Mesodermal cell (in vitro differentiated cells): ENCODE data around the gene TMEM120B.
A peak's percentile ranks its signal among the peaks of the same experiment; 100 is the strongest.
"Not testable (repeated sequence)": the region's sequence is repeated elsewhere in the genome, so short reads cannot be mapped to it uniquely, and the experiment has no call there.

Source experiments
- H3K27ac ChIP-seq: 2 replicates; pipeline ENCODE4 v1.7.0; 2013; ENCODE audit warnings: mild to moderate bottlenecking, low read depth, low read length, moderate library complexity; ENCODE audit not compliant: severe bottlenecking
- H3K36me3 ChIP-seq: 2 replicates; pipeline ENCODE4 v1.7.1; 2013; ENCODE audit warnings: mild to moderate bottlenecking, low read length, moderate library complexity; ENCODE audit not compliant: control insufficient read depth, insufficient read depth
- H3K4me1 ChIP-seq: one replicate; pipeline ENCODE4 v1.7.1; 2013; ENCODE audit warnings: mild to moderate bottlenecking, low read length; ENCODE audit not compliant: insufficient read depth, control insufficient read depth, poor library complexity, severe bottlenecking
- H3K4me3 ChIP-seq: 2 replicates; pipeline ENCODE4 v1.7.0; 2013; ENCODE audit warnings: low read length, control low read depth, mild to moderate bottlenecking; ENCODE audit not compliant: insufficient read depth, poor library complexity, severe bottlenecking; ENCODE audit errors: extremely low read depth
- H3K9me3 ChIP-seq: 2 replicates; pipeline ENCODE4 v1.7.1; 2013; ENCODE audit warnings: mild to moderate bottlenecking, low read length, moderate library complexity; ENCODE audit not compliant: control insufficient read depth
- WGBS, 2 experiments: methylation state at CpG; one replicate each; pipeline ENCODE4 v1.1.5; 2013; ENCODE audit warnings: missing lambda C conversion rate in 2 of 2; ENCODE audit not compliant: insufficient coverage in 2 of 2; 5-methylcytosine and 5-hydroxymethylcytosine counted together

Gene TMEM120B

DNA sequence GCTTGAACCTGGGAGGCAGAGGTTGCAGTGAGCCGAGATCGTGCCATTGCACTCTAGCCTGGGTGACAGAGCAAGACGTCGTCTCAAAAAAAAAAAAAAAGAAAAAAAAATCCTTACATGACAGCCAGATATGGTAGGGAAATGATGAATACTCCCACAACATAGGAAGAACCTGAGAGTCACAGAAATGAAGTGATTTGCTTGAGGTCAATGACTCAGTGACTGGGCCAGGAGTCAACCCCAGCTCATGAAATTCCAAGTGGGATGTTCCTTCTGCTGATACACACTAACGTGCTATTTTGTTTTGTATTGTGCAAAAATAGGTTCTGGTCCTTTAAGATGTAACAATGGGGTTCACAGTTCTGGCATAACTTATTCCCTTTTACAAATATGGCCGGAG, 71.9 kb downstream of the TMEM120B start:
- Histone ChIP-seq H3K36me3 (peaks cover 14% of the 10 kb centered on the region), H3K4me1 (peaks cover 21% of the 10 kb centered on the region), H3K4me3 (no peak overlapping the region), H3K27ac (no peak overlapping the region), H3K9me3 (no peaks in the 10 kb centered on the region)
- WGBS, 2 experiments = 88% methylated on average over 1 of the region's 6 CpGs; no CpG with 5 or more reads in 1 of the 2 experiments

DNA sequence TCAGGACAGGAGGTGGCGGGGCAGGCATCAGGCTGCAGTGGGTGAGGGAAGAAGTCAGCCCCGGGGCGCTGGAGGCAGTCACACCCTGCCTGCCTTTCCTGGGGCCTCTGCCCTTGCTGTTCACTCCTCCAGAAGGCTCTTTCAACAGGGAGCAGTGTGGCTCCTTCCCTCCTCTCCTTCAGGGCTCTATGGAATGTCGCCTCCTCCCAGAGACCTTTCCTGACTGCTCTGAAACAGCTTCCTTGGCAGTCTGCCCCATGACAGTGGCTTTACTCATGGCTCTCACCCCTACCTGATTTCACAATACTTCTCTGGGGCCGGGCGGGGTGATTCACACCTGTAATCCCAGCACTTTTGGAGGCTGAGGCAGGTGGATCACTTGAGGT, 73.9 kb downstream of the TMEM120B start:
- Histone ChIP-seq H3K9me3 (no peaks in the 10 kb centered on the region), H3K36me3 (no peaks in the 10 kb centered on the region), H3K4me3 (no peak overlapping the region), H3K4me1 (peaks cover 32% of the 10 kb centered on the region), H3K27ac (no peak overlapping the region)
- 80 to 87% methylated on average over 6 of the region's 6 CpGs for WGBS, 2 experiments

DNA sequence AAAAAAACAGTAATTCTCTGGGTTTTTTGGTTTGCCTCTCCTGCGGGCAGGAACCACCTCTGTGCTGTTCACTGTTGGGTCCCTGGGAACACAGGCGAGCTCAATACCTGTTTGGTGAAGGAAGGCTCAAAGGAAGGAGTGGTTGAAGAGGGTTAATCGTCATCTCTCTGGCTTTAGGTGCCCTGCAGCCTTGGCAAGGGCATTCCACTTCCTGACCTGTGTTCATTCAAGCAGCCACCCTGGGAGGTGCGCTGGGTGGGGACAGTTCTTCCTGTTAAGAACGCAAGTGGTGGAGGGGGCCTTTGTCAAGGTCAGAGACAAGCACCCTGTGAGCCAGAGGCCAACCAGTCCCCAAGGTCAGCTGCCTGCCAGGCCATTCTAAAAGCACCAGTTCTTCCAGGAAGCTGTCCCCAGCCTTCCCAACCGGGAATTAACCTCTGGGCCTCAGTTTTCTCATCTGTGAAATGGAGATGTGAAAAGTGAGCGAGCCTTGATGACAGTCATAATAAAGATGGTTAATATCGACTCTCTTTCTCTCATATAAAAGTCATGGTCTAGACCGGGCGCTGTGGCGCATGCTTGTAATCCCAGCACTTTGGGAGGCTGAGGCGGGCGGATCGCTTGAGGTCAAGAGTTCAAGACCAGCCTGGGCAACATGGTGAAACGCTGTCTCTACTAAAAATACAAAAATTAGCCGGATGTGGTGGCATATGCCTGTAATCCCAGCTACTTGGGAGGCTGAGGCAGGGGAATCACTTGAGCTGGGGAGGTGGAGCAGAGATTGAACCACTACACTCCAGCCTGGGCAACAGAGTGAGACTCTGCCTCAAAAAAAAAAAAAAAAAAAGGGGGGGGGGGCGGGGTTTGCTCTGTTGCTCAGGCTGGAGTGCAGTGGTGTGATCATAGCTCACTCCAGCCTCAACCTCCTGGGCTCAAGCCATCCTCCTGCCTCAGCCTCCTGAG, 74.8 kb downstream of the TMEM120B start:
- Histone ChIP-seq H3K36me3 (no peaks in the 10 kb centered on the region), H3K4me1 (peaks cover 28% of the 10 kb centered on the region), H3K9me3 (no peaks in the 10 kb centered on the region), H3K27ac (no peak overlapping the region), H3K4me3 (no peak overlapping the region)
- 92 to 93% methylated on average over 13 to 14 of the region's 17 CpGs for WGBS, 2 experiments

DNA sequence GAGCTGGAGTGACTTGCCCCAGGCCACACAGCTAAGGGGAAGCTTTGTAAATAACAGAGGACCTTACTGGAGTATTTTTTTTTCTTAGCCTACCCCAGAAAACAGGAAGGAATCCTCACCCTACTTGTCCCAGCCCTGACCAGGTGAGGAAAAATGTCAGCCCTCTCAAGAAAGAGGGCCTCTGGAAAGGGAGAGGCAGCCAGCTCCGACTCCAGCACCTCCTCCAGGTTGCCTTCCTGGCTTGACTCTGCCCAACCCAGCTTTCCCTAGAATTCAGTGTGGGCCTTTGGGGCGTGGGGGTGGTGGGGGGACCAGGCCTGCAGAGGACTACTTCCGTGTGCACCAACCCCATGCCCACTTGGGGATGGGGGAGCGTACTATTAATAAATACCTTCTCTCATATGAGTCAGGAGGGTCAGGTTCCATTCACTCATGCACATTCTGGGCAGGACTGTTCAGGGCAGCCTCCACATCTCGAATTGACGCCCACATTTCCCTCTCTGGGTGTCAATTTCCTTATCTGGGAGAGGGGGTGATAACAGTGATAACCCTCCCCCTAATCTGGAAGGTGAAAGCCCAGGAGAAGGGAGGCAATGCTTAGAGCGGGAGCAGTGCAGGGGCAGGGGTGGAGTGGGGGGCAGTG, 75.7 kb downstream of the TMEM120B start:
- WGBS, 2 experiments = 67 to 80% methylated on average over 1 of the region's 7 CpGs
- no peak overlapping the region for H3K4me3 ChIP-seq
- H3K4me1 ChIP-seq = peaks cover 27% of the 10 kb centered on the region
- no peak overlapping the region for H3K27ac ChIP-seq
- no peaks in the 10 kb centered on the region for H3K9me3 ChIP-seq
- no peaks in the 10 kb centered on the region for H3K36me3 ChIP-seq

DNA sequence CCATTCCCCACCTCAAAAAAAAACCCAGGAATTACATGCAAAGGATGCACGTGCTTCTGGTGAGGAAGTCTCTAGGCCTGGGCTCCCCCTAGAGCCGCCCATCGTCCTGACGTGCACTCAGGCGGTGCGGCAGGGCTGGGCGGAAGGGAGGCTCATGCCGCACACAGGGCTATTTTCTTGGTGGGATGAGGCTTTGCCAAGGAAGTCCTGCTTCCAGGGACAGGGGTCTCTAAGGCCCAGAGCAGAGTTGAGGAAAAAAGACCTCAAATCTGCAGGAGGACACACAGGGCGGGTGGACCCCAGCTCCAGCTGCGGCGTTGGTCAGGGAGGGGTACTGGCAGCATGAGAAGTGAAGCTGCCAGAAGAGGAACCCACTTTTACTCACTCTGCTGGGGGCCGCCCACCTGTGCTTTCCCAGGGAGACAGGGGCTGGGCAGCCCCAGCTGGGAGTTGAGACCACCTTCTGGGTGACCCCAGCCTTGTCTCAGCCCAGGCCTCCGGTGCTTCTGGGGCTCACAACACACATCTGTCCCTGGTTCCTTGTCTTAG, 76.8 kb downstream of the TMEM120B start:
- Histone ChIP-seq H3K4me1 (peaks cover 27% of the 10 kb centered on the region), H3K27ac (no peak overlapping the region), H3K9me3 (no peaks in the 10 kb centered on the region), H3K36me3 (no peaks in the 10 kb centered on the region), H3K4me3 (no peak overlapping the region)
- WGBS, 2 experiments = 89 to 94% methylated on average over 12 of the region's 13 CpGs

DNA sequence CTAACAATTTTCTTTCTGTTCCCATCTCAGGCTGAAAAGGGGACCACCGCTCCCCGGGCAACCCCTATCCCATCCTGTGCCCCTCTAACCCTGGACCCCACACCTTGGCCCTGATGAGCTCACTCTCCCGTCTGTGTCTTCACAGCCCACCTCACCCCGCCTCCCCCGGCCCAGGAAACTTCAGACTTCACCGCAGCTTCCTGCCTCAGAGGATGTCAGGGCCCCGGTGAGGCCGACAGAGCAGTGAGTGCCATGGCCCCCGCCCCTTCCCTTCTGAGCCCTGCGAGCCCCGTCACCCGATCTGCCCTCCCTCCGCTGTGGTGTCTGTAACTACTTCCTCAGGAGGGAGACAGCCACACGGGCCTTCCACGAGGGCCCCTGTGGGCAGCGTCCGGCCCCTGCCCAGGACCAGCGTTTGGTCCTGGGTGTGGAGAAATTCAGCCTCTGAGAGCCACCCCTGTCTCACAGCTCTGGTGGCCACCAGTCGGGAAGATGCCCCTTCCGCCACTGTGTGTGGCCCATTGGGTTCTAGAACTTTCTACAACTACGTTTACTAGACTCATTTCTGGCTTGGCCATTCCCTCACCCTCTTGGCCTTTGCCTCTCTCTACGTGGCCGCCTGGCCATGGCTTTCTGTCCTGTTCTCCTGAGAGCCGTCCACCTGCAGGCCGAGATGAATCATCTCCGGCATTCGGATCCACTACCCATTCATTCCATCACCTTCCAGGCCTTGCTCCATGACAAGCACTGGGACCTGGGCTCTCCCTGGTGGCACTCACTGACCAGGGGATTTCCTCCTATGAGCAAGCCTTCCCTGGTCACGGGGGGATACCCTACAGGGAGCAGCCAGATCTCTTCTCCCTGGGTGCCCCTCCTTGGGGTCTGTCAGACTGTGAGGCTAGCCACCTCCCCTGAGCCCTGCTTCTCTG, 77.5 kb downstream of the TMEM120B start:
- H3K36me3 ChIP-seq = no peaks in the 10 kb centered on the region
- 82 to 84% methylated on average over 18 to 28 of the region's 28 CpGs for WGBS, 2 experiments
- H3K9me3 ChIP-seq = no peaks in the 10 kb centered on the region
- no peak overlapping the region for H3K4me3 ChIP-seq
- H3K4me1 ChIP-seq = peaks cover 34% of the 10 kb centered on the region
- peak overlapping the region; percentile 23 for H3K27ac ChIP-seq

DNA sequence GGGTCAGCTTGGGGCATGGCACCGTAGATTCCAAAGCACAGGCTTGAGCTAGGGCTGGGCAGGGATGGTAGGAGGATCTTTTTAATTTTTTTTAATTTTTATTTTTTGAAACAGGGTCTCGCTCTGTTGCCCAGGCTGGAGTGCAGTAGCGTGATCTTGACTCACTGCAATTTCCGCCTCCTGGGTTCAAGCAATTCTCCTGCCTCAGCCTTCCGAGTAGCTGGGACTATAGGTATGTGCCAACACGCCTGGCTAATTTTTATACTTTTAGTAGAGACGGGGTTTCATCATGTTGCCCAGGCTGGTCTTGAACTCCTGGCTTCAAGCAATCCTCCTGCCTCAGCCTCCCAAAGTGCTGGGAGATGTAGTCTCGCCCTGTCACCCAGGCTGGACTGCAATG, 78.2 kb downstream of the TMEM120B start:
- not testable (repeated sequence) for H3K27ac ChIP-seq, H3K4me3 ChIP-seq, H3K36me3 ChIP-seq, H3K9me3 ChIP-seq
- H3K4me1 ChIP-seq = peaks cover 37% of the 10 kb centered on the region
- WGBS, 2 experiments = 91 to 97% methylated on average over 7 to 8 of the region's 8 CpGs

DNA sequence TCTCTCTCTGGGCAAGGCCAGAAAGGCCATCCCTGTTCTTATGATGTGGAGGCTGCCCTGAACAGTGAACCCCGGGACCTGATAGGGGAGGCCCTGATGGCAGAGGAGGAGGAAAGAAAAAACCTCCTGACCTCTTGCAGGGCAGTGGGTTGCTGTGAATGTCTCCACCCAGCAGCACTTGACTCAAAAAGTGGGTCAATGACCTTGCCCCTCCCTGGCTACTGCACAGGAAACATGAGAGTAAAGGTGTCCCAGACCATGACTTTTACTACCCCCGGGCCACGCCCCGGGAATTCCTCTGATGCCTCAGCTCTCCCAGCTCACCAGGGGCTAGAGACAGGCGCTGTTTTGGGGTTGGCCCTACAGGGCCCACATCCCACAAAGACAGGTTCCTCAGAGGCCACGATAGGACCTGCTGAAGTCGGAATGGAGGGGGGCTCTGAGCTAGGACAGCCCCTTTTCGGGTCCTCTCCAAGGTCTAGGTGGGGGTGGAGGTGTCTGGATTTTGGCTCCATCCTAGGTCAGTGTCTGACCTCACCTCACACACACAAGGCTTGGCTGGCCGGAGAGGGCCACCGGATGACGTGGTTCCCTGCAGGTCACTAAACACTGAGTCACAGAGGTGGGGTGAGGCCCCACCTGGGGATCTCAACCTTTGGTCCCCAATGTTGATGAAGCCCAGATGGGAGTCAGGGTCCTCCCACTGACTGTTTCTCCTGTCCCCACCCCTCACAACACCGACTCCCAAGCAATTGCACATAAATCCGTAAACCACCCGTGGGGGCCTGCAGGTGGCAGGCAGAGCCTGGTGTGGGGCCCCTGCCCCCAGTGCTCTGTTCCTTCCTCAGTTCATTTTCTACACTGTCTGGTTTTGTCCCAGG, 79.4 kb downstream of the TMEM120B start:
- Histone ChIP-seq H3K27ac (no peak overlapping the region), H3K4me3 (peak overlapping the region; percentile 58)

DNA sequence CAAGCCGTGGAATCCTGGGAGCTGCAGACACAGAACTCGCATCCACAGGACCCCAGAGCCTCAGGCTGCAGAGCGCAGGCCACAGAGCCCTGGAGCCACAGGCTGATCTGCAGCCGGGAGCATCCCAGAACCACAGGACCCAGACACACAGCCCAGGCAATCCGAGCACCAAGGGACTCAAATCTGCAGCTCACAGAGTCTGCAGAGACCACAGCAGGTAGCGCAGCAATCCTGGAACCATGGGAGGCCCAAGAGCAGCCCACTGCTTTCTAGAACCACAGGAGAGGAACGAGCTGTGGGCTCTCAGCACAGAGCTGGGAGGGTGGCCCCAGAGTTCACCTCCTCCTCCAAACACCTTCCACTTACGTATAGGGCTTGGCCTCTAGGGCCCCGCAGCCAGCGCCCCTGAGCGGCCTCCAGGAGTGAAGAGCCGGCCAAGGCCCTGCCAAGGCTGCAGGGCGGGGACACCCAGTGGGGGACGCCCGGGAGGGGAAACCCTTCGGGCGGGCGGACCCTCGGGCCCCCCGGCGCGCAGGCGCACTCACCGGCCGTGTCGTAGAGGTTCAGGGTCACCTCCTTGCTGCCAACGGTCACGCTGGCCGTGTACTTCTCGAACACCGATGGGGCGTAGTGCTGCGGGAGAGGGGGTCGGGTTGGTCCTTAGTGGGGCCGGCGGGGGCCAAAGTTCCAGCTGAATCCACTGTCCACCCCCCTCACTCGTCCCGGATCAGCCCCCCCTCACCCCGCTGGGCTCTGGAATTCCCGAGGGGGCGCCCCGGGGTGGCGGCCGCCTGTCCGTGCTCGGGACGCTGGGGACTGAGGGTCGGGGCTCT, 80.3 kb downstream of the TMEM120B start:
- Histone ChIP-seq H3K27ac (no peak overlapping the region), H3K36me3 (peaks cover 7% of the 10 kb centered on the region), H3K9me3 (no peaks in the 10 kb centered on the region), H3K4me1 (peaks cover 54% of the 10 kb centered on the region), H3K4me3 (peak overlapping the region; percentile 58)
- WGBS, 2 experiments = 21 to 25% methylated on average over 33 to 39 of the region's 48 CpGs

More for the DNA sequence above, 79.4 kb downstream of the TMEM120B start:
- WGBS, 2 experiments = 89 to 91% methylated on average over 8 to 10 of the region's 14 CpGs
- H3K9me3 ChIP-seq = no peaks in the 10 kb centered on the region
- H3K36me3 ChIP-seq = peaks cover 5% of the 10 kb centered on the region
- H3K4me1 ChIP-seq = peaks cover 45% of the 10 kb centered on the region
